GM18873 (cell line): ENCODE data around the gene NAALADL1.
"Not testable (repeated sequence)": the region's sequence is repeated elsewhere in the genome, so short reads cannot be mapped to it uniquely, and the experiment has no call there.

Experiments
- ATAC-seq: cut with Tn5 transposase; IDR thresholded peaks from one replicate; pipeline ENCODE4 v1.9.1; 2021; ENCODE audit warnings: mild to moderate bottlenecking, moderate library complexity, moderate number of reproducible peaks; ENCODE audit not compliant: unreplicated experiment, low FRiP score

NAALADL1 gene

DNA sequence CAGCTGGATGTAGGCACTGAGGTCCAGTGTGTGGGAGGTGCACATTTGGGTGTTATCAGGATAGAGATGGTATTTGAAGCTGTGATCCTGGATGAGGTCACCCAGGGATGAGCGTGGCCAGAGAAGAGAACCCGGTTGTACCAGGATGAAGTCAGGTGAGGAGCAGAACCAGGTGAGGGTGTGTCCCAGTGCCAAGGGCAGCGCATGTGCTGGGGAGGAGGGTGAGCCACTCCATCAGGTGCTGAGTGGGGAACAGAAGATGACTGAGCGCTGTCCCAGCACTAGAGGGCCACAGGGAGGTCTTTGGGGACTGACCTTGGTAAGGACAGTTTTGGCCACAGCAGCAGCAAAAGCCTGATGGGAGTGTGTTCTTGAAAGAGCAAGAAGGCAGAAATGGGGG, 41.6 kb downstream of the NAALADL1 start:
- ATAC-seq = no peak

DNA sequence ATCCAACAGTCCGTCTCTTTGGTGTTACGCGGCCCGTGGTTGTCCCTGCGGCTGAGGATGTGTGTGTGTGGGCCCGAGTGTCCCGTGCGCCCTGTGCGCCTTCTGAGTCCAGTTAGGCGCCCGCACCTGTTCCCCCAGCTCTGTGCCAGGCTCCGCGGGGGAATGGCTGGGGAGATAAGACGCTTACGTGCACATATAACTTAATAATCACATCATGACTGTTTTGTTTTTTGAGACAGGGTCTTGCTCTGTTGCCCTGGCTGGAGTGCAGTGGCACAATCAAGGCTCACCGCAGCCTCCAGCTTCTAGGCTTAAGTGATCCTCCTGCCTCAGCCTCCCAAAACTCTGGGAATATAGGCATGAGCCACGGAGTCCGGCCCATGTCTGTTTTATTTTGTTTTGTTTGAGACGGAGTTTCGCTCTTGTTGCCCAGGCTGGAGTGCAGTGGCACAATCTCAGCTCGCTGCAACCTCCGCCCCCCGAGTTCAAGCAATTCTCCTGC, 43.6 kb downstream of the NAALADL1 start:
- no peak for ATAC-seq

GRCh38 chr11:65013888-65014725, 44.2 kb downstream of the NAALADL1 start, which contains the start of gene ARL2:
Gene ARL2 (plus strand): TSS chr11:65014160. CDS start chr11:65014208, 48 bp downstream.
- ATAC-seq = peak; percentile 70

DNA sequence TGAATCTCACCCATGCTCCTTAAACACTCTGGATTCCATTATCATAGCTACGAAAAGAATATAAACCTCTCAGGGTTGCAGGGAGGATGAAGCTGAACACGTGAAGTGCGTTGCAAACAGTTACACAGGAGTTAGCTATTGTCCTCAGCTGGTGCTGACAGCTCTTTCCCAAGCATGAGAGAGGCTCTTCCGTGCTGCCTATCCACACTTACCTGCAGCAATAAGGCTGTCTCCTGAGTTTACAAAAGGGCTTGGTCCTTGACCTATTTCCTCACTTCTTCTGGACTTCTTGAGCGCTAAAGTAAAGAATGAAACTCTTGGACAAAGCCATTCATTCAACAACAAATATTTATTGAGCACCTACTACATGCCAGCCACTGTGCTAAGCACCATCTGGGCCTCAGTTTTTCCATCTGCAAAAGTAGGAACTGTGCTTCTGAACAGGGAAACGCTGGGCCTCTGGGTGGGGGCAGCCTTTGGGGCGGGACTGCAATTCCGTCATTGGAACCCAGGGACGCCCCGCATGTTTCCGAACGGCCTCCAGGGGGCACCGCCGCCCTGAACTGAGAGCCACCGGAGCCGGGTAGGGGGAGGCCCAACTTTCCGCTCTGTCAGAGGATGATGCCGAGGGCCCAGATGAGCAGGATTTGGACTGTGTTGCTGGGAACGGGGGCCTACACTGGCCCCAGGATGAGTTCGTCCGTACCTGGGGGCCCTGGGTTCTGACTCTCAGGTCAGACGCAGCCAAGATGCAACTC, 45.0 kb downstream of the NAALADL1 start:
- ATAC-seq = peak; percentile 59

- no peak for ATAC-seq
These were observed 49.5 kb downstream of the NAALADL1 start for GRCh38 chr11:65008873-65009272.

DNA sequence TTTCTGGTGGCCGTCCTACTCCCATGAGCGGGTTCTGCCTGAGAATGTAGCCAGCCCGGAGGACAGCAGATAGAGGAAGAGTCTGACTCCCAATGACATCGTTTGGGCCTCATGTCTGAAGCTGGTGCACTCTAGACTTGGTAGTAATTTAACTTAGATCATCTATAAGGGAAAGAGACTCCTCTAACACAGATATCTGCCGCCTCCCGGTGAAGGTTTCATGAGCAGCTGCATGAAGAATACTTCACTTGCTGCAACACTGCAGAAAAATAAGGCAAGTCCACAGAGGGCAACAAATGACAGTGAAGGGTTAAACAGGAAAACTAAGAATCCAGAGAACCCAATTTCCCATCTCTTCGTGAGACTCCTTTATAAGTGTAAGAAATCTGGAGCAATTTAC, 50.3 kb downstream of the NAALADL1 start:
- ATAC-seq = no peak

- not testable (repeated sequence) for ATAC-seq
These were observed 54.4 kb downstream of the NAALADL1 start for GRCh38 chr11:65003968-65004367.

- no peak for ATAC-seq
These were observed 55.1 kb downstream of the NAALADL1 start for GRCh38 chr11:65003282-65003681.

DNA sequence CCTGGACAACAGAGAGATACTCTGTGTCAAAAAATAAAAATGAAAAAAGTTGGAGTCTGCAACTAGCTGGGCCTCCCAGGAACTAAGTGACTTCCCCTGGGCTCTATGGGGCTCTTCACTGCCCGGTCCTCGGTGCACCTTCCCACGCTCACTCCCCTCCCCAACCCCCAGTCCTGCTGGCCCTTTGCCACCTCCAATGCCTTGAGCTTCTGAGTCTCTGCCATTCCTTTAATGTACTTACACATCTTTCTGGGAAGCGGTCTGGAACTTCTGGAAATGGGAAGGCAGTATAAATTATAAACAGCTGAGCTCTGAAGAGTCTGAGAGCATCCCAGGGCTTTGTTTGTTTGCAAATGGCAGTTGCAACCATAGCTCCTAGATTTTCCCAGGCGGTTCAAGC, 55.6 kb downstream of the NAALADL1 start:
- ATAC-seq = no peak

- ATAC-seq = no peak
These were observed 58.9 kb downstream of the NAALADL1 start for GRCh38 chr11:64999478-64999877.

DNA sequence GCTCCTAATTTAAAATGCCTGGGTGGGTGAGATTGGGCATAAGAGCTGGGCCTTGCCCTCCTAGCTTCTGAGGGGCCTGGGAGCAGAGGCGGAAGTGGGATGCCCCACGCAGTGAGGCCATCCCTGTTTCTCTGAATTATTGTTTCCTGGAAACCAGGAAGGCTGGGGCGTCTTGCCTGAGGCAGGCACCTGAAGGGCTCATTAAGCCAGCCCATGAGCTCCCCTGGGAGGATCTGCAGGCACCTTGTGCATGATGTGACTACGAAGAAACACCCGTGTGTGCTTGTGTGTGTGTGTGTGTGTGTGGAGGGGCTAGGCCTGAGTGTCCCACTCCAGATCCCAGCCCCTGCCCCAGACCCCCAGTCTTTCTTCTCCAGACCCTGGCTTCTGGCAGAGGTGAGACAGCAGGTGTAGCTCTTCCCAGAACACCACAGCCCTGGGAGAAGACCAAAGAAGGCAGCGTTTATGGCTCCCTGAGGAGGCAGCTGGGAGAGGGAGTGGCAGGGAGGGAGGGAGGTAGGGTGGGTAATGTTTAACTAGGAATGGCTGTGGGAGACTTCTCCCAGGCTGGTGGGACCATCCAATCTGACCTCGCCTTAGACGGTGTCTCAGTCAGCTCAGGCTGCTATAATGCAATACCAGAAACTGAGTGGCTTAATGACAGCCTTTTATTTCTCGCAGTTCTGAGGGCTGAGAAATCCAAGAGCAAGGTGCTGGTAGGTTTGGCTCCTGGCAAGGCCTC, 59.5 kb downstream of the NAALADL1 start:
- no peak for ATAC-seq

GRCh38 chr11:64998141-64998540, 60.2 kb downstream of the NAALADL1 start:
- no peak for ATAC-seq

DNA sequence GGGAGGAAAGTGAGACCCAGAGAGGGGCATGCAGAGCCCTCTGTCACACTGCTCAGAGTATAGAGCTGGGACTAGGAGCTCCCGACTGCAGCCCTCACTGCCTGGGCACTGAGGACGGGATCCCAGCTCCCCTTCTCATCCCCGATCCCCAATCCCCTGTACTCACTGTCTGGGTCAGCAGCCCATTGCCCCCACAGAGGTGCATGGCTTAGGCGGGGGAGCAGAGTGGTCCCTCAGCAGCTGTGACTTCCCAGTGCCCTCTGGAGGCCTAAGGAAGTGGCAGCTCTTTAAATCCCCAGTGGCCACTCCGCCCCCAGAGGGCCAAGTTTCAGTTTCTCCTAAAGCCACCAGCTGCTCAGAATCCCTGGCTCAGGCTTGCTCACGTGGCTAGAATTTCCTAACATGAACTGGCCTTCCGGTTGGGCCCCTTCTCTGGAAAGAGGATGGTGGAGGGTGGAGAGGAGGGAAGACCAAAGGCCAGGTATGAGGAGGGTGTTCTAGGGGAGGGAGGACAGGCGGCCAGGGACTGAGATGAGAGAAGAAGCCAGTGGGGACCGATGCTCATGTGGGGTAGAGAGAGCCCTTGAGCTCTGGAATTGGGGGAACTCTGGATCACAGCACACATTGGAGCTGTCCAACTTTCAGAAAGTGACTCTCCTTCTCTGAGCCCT, 61.5 kb downstream of the NAALADL1 start, which contains the start of gene BATF2:
Gene BATF2, minus strand, starts transcription at position 262 of the 671 bp plus-strand sequence. Its CDS starts 57 bp downstream, at position 205.
- ATAC-seq = no peak

DNA sequence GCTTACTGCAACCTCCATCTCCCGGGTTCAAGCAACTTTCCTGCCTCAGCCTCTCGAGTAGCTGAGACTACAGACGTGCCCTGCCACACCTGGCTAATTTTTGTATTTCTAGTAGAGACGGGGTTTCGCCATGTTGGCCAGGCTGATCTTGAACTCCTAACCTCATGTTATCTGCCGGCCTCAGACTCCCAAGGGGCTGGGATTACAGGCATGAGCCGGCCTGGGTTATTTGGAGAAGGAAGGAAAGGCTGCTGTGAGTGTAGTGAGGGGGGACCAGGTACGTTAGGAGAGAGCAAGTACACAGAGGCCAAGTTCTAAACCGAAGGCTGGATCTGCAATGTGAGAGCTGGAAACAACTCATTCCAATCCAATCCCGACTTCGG, 62.0 kb downstream of the NAALADL1 start:
- no peak for ATAC-seq
